Cerebellar nuclear complex (tissue), 1 donor: ENCODE data around the gene TEAD1.

Experiments used
- DNase-seq, 2 experiments: peaks; one replicate each; lab custom pipeline; 2025; lab: John Stamatoyannopoulos, UW

TEAD1 gene

DNA sequence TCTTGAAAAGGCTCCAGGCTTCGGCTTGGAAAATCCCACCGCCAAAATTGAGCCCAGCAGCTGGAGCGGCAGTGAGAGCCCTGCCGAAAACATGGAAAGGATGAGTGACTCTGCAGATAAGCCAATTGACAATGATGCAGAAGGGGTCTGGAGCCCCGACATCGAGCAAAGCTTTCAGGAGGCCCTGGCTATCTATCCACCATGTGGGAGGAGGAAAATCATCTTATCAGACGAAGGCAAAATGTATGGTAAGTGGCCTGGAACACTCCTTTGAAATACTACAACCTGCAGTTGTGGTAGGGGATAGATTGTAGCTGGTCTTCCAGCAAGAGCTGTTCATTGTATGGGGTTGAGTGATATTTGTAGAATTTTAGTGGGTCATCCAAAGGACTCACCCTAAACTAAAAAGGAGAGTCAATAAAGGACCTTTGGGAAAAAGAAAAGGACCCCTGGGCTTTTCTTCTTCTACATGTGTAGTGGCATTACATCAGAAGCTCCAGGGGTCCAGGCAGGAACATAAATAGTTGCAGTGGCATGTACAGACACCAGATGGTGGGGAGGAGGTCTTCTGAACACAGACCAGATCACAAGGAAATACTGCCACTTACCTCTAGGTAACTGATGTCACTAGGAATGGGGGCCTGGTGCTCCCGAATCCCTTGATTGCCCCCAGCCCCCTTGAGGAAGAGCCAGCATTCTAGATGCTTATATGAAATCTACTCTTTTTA, 90.1 kb downstream of the TEAD1 start:
- no peak for DNase-seq

DNA sequence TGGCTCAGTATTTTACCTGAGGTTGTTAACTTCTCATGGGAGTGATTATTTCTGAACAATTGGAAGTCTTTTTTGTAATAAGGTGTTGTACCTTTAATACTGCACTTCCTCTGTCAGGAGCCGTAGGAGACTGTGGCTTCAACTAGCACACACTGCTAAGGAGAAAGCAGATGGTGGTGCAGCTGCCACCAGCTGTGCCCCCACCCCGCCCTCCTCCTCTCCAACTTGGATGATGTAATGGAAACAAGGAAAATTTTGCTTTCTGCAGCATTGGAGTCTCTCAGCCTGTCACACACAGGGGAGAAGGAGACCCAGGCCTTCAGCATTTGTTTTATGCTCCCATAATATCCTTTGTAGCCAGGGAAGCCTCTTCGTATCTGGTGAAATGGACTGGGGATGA, 91.2 kb downstream of the TEAD1 start:
- no peak for DNase-seq

DNA sequence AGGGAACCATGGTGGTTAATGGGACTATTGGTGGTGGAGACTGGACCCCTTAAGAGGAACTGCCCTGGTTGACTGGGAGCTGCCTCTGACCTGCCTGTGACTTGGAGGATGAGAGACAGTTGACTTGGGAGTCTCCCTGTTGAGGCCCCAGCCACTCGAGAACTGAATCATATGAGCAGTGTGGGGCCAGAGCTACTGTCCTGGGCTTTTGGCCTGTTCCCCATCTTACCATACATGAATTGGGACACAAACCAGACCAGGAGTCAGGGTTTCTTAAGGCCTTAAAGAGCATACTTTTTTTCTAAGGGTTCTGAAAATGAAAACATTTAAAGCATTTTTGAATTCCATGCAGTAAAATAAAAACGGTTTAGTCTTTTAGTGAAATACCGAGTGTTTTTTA, 92.8 kb downstream of the TEAD1 start:
- DNase-seq = no peak

DNA sequence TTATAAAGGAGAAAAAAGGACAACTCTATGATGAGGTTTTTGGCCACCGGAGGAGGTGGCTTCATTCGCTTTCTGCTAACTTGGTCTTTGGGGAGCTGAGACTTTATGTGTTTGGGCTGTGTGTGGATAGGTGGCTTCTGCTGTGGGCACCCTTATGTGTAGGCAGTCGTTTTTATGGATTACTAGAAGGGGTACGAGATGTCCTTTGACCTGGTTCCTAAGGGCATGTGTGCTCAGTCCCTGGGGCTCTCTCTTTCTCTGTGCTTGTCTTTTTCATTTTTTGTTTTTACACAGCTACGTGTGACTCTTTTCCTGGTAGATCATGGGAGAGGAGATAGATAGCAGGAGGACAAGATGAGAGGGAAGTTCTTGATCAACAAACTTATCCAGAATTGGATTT, 93.4 kb downstream of the TEAD1 start:
- no peak for DNase-seq

DNA sequence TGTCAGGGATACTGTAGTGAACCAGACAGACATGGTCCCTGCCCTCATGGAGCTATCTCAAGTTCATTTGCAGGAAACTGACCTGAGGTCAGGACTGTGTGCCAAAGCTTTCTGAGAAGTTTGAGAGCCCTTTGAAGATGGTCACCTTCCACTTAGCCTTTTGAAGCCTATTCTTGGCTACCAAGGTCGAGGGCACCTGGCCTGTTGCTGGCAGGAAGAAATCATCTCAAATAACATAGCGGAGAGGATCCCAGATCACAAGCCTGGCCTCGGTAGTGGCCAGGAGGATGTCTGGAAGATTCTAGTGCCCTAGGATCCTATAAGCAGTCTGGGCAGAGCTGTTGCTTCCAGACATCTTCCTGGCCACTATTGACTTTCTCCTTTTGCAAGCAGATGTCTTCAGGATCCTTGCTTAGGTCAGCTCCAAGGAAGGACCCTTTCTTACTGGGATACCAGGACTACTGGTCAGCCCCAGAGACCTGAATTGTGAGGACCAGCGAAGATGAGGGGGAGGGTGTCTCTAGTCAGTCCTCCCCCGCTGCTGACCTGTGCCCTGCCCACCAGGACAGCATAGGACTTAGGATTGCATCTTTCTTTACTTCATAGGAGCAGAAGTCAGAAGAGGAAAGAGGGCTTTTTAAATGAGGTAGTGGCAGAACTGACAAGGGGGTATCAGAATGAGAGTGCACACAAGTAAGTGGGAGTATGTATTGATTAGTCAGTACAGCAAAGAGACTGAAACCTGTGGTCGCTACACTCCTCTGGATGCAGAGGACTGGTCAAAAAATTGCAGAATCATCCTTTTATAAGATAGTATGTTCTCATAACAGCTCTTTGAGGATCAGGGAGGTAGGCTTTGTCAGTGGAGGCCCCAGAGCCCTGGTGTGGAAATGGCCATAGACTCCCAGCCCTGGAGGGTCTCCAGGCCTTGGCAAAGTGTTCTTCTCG, 94.8 kb downstream of the TEAD1 start:
- no peak for DNase-seq

DNA sequence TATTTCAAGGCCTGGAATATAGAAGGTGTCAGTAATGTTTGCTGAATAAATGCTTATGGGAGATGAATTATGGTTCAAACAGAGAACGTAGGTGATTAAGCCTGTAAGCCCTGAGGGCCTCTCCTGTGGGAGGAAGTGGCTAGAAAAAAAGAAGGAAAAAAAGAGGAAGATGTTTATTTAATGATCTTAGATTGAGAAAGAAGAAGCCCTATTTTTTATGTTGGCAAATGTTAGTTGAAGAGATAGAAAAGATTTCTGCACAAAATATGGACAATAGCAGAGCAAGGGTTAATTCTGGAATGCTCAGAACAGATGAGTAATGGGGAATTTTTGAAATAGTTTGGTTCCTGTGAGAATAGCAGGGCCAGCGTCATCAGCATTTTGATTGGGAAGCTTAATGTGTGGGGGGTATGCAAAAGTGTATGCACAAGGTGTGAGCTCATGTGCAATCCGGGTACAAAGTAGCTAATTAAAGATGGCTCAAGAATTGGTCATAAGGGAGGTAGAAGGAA, 95.7 kb downstream of the TEAD1 start:
- no peak for DNase-seq

DNA sequence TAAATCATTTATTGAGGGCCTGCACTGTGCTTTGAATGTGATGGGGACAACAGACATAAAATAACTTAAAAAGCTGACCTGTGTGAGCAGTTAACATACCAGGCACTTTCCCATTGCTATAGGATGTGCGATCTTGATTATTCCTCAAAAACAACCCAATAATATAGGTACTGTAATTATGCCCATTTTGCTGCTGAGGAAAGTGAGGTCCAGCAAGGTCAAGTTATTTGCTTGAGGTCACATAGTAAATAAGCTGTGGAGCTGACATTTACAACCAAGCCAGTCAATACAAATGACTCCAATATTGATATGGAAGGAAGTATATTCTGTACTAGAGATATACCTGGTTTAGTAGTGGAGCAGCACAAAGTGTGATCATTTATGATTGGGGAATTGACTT, 96.2 kb downstream of the TEAD1 start:
- DNase-seq = no peak

DNA sequence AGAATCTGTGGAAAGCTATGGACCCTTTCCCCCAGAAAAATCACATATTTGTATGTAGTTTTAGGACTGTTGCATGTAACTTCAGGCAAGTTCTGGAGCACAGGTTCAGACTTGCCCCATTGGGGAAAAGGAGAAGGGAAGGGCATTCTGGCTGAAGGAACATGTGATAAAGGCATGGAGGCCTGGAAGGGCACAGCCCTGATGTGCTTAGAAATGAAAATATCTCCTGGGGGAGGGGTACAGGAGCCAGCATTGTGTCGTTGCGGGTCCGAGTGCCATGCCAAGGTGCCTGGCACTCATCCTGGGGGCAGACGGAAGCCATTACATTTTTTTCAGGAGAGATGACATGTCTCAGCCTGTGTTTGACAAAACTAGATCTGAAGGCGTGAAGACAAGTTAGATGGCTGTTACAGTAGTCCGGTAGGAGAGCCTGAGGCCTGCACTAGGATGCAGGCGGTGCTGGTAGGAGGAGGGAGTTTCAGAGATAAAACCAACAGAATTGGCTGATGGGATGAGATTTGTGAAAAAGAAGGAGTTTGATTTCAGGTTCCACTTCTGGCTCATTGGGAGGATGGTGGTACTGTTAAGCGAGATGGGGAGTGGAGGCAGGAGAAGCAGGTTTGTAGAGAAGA, 96.9 kb downstream of the TEAD1 start:
- DNase-seq = no peak

DNA sequence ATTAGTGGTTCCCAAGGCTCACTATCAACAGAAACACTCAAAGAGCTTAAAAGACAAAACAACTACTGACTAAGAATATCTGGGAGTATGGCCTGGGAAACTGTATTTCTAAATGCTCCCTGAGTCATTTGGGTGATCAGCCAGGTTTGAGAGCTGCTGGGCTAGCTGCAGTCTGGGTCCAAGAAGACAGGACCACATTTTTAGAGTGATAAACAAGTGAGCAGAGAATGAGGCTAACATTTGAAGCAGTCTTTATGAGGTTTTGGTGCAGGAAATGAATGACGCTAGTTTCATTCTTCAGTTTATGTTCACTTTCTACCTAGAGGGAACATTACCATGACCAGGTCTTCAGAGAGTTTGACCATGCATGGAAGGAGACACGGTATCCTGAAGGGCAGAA, 97.7 kb downstream of the TEAD1 start:
- no peak for DNase-seq

DNA sequence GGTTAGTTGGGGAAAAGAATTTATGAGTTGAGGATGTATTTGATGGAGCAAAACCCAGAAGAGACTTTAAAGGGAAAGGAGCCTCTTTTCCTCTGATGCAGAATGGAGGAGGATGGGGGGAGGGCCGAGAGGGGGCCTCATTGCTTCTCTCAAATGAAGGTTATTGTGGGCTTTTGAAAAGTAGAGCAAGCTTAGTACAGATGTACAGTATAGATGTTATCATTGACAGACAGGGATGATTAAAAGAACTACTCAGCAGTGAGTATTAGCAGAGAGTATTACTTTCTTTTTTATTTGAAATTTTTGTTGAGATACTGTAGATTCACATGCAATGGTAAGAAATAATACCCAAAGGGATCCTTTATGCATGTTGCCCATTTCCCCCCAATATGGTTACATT, 98.1 kb downstream of the TEAD1 start:
- no peak for DNase-seq

DNA sequence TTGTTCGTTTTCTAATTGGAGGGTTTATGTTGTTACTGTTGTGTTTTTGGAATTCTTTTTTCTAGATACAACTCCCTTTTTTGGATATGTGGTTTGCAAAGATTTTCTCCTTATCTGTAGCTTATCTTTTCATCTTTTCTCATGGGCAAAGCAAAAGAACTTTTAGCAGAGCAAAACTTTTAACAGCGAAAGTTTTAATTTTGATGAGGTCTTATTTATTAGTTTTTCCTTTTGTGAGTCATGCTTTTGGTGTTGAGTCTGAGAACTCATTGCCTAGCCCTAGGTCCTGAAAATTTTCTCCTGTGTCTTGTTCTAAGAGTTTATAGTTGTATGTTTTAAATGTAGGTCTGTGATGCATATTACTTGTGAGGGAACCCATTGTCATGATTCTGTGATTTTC, 99.4 kb downstream of the TEAD1 start:
- no peak for DNase-seq

DNA sequence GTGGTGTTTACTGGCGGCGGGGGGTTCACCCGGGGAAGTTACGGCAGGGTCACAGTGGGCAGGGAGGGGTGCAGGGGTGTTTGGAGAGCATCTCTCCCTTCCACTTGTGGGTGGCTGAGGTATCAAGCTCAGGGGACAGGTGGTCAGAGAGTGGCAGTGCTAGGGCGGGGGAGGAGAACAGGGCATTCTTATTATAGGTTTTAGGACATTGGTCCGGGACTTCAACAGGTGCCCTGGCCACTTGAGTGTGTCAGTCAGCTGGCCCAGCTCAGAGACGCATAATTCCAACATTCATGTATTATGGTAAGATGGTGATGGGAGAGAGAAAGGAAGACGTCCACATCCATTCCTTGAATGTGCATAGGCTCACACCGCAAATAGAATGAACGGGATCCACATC, 101.7 kb downstream of the TEAD1 start:
- no peak for DNase-seq

DNA sequence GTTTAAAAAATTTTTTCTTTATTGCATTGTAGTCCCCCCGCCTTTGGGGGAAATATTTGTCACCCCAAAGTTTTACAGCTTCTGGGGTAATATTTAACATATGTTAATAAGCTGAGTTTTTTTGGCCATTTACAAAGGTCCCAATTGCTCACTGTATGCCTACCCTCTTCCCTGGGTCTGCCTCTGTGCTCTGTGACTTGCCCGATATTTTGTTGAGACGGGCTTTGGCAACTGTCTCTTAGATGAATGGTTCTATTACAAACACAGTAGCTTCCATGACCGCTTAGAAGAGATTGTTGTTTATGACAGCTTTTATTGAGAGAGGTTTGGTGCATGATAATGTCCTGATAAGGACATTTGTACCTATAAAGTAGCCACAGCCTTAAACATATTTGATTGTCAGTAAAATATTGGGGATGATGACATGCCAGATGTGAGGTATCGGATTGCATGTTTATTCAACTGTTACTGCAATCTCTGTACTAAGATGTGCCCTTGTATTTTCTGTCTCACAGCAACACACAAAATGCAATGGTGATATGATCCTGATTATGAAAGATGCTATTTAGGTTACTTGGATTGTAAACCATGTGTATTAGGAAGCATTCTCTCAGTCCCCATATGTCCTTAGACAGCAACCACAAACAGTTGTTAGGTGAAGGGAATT, 103.1 kb downstream of the TEAD1 start:
- no peak for DNase-seq

DNA sequence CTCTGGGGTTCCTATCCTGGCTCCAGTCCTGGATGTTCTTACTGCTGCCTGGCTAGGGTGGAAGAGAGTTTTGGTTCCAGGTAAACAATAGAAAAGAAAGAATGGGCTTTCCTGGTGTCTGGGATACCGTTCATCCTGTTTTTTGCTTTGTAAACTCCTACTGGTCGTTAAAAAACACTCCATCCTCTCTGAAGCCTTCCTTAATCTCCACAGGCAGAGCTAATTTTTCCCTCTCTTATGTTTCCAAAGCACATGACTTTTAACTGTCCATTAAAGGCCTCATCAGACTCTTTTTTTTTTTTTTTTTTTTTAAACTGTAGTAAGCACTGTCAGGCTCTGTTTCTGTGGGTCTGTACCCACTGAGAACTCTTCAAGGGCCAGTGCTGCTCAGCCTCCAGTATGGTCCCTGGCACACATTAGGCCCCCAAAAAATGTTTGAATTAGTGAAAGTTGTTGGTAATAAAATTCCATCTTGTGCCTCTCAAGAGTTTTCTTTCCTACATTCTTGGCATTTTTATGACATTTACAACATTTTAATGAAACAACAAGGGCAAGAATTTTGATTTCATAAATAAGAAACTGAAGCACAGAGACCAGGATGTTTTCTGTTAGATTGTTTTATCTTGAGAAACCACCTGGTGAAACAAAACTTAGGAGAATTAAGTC, 104.2 kb downstream of the TEAD1 start:
- no peak for DNase-seq

DNA sequence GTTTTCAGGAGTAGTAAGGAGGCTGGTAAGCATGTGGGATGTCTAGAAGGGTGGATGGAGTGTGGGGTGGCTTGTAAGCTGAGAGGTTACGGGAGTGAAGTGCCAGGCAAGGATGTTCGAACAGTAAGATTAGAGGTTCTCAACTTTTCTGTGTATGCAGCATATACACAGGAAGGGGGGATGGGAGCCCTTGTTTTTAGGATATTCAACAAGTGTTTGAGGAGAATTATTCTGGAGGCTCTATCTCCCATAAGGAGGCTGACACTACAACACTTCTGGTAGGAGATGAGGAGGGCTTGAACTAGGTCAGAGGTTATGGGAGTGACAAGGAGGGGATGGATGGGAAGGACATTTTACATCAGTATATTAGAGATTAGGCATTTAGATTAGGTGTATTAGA, 109.5 kb downstream of the TEAD1 start:
- DNase-seq = no peak

DNA sequence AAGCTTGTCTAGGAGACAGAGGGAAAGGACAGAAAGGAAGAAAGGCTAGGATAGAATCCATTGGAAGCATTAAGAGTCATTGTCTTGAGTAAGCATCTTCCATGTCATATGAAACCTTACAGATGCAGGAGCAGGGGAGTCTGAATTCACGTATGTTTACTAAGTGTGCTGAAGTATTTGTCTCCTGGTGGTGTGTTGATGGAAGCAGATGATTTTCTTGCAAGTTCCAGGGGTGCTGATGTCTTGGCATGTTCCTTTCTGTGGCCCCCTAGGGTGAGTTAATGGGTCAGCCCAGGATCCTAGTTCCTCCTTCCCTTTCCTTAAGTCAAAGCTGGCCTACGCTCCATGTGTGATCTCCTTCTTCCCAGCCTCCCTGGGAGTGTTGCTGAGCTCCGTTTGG, 110.2 kb downstream of the TEAD1 start:
- no peak for DNase-seq

DNA sequence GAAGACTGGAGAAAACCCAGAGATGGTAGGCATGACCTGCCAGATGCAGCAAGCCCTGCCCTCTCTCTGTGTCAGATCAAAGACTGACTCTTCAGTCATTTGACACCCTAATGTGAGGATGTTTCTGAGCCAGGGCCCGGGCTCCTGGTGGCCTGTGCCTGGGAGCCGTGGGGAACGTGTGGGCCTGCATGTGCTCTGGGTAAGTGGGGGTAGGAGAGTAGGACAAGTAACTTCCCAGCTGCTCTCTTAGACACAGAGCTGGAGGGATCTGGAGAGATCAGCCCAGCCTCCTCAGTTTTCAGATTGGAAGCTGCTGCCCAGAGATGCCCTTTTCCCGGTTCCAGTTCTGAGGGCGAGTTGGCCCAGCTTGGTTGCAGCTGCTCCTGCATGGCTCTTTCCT, 110.8 kb downstream of the TEAD1 start:
- no peak for DNase-seq

DNA sequence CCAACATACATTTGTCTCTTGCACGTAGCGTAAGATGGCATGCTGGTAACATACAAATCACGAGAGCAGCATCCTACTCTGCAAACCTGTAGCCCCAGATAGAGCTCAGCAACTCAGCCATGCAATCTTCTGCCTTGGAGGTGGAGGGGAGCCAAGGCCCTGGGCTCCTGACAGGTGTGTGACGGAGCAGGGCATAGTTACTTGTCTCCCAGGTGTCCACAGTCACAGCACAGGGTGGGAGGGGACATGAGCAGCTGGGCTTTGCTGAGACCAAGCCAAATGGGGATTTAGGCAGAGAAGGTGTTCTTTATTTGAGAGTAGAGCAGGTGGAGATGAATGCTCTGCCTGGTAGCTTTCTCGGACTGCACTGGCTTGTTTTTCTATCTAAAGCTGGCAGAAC, 111.7 kb downstream of the TEAD1 start:
- no peak for DNase-seq

DNA sequence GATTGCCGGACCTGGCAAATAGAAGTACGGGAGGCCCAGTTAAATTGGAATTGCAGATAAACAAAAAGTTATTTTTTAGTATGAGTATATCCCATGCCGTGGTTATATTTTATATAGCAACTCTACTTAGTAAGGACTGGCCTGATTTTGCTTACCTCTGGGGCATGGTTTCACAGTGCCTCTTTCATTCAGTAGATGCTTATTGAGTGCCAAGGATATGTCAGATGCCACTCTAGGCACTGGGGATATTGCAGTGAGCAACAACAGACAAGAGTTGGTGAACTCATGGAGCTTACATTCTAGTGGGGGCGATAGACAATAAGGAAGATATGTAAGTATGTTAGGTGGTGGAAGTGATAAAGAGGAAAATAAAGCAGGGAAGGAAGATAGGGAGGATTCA, 112.2 kb downstream of the TEAD1 start:
- DNase-seq = no peak

DNA sequence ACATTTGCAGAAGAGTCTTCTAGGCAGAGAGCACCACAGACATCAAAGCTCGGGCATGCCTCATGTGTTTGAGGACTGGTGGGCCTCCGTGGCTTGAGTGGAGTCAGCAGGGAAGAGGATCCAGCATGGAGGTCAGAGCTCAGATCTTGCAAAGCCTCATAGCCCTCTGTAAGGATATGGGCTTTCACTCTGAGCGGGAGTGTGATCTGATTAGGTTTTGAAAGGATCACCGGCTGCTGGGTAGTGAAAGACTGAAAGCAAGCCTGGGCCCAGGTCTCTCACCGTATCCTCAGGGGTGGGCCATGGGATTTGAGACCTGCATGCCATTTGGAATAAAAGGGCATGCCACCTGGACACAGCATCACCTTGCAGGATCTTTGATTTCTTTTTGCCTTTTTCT, 112.7 kb downstream of the TEAD1 start:
- DNase-seq = no peak

DNA sequence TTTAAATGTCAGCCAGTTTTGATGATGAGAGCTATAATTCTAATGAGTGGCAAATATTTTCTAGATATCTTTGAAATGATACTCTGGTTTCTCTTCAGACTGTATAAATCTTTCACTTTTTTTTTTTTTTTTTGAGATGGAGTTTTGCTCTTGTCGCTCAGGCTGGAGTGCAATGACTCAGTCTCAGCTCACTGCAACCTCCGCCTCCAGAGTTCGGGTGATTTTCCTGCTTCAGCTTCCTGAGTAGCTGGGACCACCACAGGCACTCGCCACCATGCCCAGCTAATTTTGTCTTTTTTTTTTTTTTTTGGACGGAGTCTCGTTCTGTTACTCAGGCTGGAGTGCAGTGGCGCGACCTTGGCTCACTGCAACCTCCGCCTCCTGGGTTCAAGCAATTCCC, 113.6 kb downstream of the TEAD1 start:
- no peak for DNase-seq

DNA sequence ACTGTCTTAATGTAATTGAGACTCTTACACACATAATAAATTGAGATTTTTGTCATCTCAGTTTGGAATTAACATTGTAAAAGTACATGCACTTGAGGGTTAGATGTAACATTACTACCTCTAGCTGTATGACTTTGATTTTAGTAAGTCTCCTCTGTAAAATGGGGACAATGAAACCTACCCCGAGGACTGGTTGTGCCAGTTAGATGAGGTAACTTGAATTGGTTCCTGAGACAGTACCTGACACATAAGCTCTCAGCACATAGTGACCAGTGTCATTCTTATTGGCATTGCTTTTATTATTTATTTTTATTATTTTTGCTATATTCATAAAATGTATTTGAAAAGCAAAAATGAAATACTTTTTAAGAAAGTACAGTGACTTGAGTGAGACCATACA, 114.8 kb downstream of the TEAD1 start:
- no peak for DNase-seq
